Esophagus squamous epithelium (tissue), 4 donors: ENCODE measurements around the gene IZUMO3.

ENCODE experiments used
- POLR2A ChIP-seq, 4 donors: fragments of 450-650 bp; IDR thresholded peaks; one replicate each; pipeline ENCODE4 v1.6.1; 2017; ENCODE audit warnings: antibody characterized with exemption in 4 of 4, mild to moderate bottlenecking in 4 of 4, moderate library complexity in 3 of 4
- TF ChIP-seq, protein P1 (sequence below), 6 experiments: fragments of 450-650 bp in 4 of 6; fragments of 200-600 bp in 2 of 6; sonication (generic) in 2 of 6; IDR thresholded peaks; one replicate each; pipeline ENCODE4 v1.5.1; 2016 to 2019; ENCODE audit warnings: antibody characterized with exemption in 6 of 6, mild to moderate bottlenecking in 4 of 6, moderate library complexity in 4 of 6

DNA sequence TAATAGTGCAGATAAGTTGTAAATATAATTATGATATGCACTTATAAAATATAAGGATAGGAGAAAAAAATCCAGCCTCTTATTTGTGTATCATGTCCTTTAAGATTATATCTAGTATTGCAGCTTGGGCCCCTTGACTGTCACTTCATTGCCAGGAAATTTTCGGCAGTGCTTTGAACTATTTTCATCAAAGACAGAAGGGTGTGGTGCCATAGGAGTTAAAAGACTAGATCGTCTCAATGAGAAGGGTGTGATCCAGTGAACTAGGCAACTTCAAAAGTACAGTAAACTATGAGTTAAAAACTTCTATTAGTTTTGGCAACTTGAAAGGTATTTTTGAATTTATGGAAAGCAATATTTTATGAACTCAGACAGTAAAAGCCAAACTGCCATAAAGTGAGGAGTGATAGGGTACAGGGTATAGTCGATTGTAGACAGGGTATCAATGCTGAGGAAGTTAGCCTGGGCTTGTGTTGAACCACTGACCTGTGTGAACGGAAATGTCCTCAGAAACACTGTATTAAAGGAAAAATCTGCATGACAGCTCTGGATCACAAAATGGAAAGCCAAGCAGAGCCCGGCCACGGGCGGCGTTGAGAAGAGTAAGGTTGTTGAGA, 48.6 kb upstream of the IZUMO3 start:
- TF ChIP-seq, protein P1, sequence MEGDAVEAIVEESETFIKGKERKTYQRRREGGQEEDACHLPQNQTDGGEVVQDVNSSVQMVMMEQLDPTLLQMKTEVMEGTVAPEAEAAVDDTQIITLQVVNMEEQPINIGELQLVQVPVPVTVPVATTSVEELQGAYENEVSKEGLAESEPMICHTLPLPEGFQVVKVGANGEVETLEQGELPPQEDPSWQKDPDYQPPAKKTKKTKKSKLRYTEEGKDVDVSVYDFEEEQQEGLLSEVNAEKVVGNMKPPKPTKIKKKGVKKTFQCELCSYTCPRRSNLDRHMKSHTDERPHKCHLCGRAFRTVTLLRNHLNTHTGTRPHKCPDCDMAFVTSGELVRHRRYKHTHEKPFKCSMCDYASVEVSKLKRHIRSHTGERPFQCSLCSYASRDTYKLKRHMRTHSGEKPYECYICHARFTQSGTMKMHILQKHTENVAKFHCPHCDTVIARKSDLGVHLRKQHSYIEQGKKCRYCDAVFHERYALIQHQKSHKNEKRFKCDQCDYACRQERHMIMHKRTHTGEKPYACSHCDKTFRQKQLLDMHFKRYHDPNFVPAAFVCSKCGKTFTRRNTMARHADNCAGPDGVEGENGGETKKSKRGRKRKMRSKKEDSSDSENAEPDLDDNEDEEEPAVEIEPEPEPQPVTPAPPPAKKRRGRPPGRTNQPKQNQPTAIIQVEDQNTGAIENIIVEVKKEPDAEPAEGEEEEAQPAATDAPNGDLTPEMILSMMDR (IDR thresholded peaks at IDR 0.05): no peak
- TF ChIP-seq POLR2A (IDR thresholded peaks at IDR 0.05): no peak
